ENCODE results near the gene PPP1R37.

PPP1R37 gene

GRCh38 chr19:45150751-45151281, 57.8 kb downstream of the PPP1R37 start:
- in situ Hi-C loops (cut with MboI; ENCODE audit: low sequenced_read_pairs), result no loop called here

- in situ Hi-C loops (cut with MboI; ENCODE audit: low sequenced_read_pairs), result no loop called here
These were observed 58.3 kb downstream of the PPP1R37 start for GRCh38 chr19:45151320-45151719.

- in situ Hi-C loops (cut with MboI; ENCODE audit: low sequenced_read_pairs), result no loop called here
These were observed 59.0 kb downstream of the PPP1R37 start for GRCh38 chr19:45151821-45152503.

GRCh38 chr19:45152504-45153338, 59.7 kb downstream of the PPP1R37 start:
- in situ Hi-C loops (cut with MboI; ENCODE audit: low sequenced_read_pairs), result no loop called here

- in situ Hi-C loops (cut with MboI; ENCODE audit: low sequenced_read_pairs), result no loop called here
These were observed 60.5 kb downstream of the PPP1R37 start for GRCh38 chr19:45153339-45154063.

- in situ Hi-C loops (cut with MboI; ENCODE audit: low sequenced_read_pairs), result no loop called here
These were observed 61.3 kb downstream of the PPP1R37 start for GRCh38 chr19:45154064-45154827.

- in situ Hi-C loops (cut with MboI; ENCODE audit: low sequenced_read_pairs), result no loop called here
These were observed 63.1 kb downstream of the PPP1R37 start for GRCh38 chr19:45156011-45156630.

- in situ Hi-C loops (cut with MboI; ENCODE audit: low sequenced_read_pairs), result no loop called here
These were observed 63.8 kb downstream of the PPP1R37 start for GRCh38 chr19:45156751-45157150.

GRCh38 chr19:45158503-45159209, 65.7 kb downstream of the PPP1R37 start:
- in situ Hi-C loops (cut with MboI; ENCODE audit: low sequenced_read_pairs), result no loop called here

- in situ Hi-C loops (cut with MboI; ENCODE audit: low sequenced_read_pairs), result no loop called here
These were observed 66.4 kb downstream of the PPP1R37 start for GRCh38 chr19:45159210-45159970.

- in situ Hi-C loops (cut with MboI; ENCODE audit: low sequenced_read_pairs), result no loop called here
These were observed 67.0 kb downstream of the PPP1R37 start for GRCh38 chr19:45159971-45160324.

- in situ Hi-C loops (cut with MboI; ENCODE audit: low sequenced_read_pairs), result no loop called here
These were observed 68.1 kb downstream of the PPP1R37 start, which contains the start of gene NKPD1 for GRCh38 chr19:45160870-45161737. Gene NKPD1, minus strand, starts transcription at chr19:45160982. Its CDS starts 832 bp downstream, at chr19:45160150.

- in situ Hi-C loops (cut with MboI; ENCODE audit: low sequenced_read_pairs), result no loop called here
These were observed 69.0 kb downstream of the PPP1R37 start for GRCh38 chr19:45161738-45162607.

GRCh38 chr19:45162608-45163143, 69.7 kb downstream of the PPP1R37 start:
- in situ Hi-C loops (cut with MboI; ENCODE audit: low sequenced_read_pairs), result no loop called here

GRCh38 chr19:45163156-45163555, 70.2 kb downstream of the PPP1R37 start:
- in situ Hi-C loops (cut with MboI; ENCODE audit: low sequenced_read_pairs), result no loop called here

GRCh38 chr19:45163751-45164460, 70.9 kb downstream of the PPP1R37 start:
- in situ Hi-C loops (cut with MboI; ENCODE audit: low sequenced_read_pairs), result no loop called here
